Measurements from ENCODE around the gene TRAPPC6A.

TRAPPC6A gene

GRCh38 chr19:45144431-45145269, 33.4 kb downstream of the TRAPPC6A start:
- no peak overlapping the region for H3K4me3 ChIP-seq (ENCODE audit: low read depth, low read length)
- ChIA-PET CTCF (interaction anchor here (0.6 to 2.3 kb wide), 5 partner anchors 8 to 85 kb away, joined by 3 to 13 read pairs (median 3); no protein-coding TSS in a partner anchor), POLR2A (no interaction called here)
- DNase-seq (ENCODE audit: low read depth, low spot score): no peak
- no peak for TF ChIP-seq CTCF (IDR thresholded peaks at IDR 0.05; ENCODE audit: insufficient read depth, low read length, missing control alignments)

GRCh38 chr19:45142726-45143110, 35.3 kb downstream of the TRAPPC6A start:
- no peak overlapping the region for H3K4me3 ChIP-seq (ENCODE audit: low read depth, low read length)
- ChIA-PET POLR2A (no interaction called here), CTCF (interaction anchor here (1.1 to 2.3 kb wide), 2 partner anchors 14 to 18 kb away, joined by 3 to 13 read pairs; no protein-coding TSS in a partner anchor)
- DNase-seq (ENCODE audit: low read depth, low spot score): no peak
- no peak for TF ChIP-seq CTCF (IDR thresholded peaks at IDR 0.05; ENCODE audit: insufficient read depth, low read length, missing control alignments)

GRCh38 chr19:45142016-45142725, 35.9 kb downstream of the TRAPPC6A start:
- POLR2A ChIA-PET: no interaction called here
- CTCF ChIA-PET: interaction anchor here (2.3 kb wide), 1 partner anchor 17 kb away, joined by 13 read pairs; no protein-coding TSS in a partner anchor
- DNase-seq (ENCODE audit: low read depth, low spot score): no peak

GRCh38 chr19:45141203-45141900, 36.7 kb downstream of the TRAPPC6A start:
- TF ChIP-seq CTCF (IDR thresholded peaks at IDR 0.05; ENCODE audit: insufficient read depth, low read length, missing control alignments): no peak
- ChIA-PET CTCF (interaction anchor here (1.0 to 2.1 kb wide), 3 partner anchors 8 to 19 kb away, joined by 3 to 8 read pairs (median 4); partner anchors contain the start of gene NKPD1), POLR2A (no interaction called here)
- no peak for DNase-seq (ENCODE audit: low read depth, low spot score)
- no peak overlapping the region for H3K4me3 ChIP-seq (ENCODE audit: low read depth, low read length)

More at GRCh38 chr19:45142016-45142725, 35.9 kb downstream of the TRAPPC6A start:
- no peak for TF ChIP-seq CTCF (IDR thresholded peaks at IDR 0.05; ENCODE audit: insufficient read depth, low read length, missing control alignments)
- no peak overlapping the region for H3K4me3 ChIP-seq (ENCODE audit: low read depth, low read length)

GRCh38 chr19:45140533-45140932, 37.5 kb downstream of the TRAPPC6A start:
- POLR2A ChIA-PET: no interaction called here
- no peak for DNase-seq (ENCODE audit: low read depth, low spot score)
- CTCF ChIA-PET: interaction anchor here (1.0 to 2.1 kb wide), 3 partner anchors 9 to 20 kb away, joined by 3 to 8 read pairs (median 4); partner anchors contain the start of gene NKPD1
- no peak overlapping the region for H3K4me3 ChIP-seq (ENCODE audit: low read depth, low read length)
- no peak for TF ChIP-seq CTCF (IDR thresholded peaks at IDR 0.05; ENCODE audit: insufficient read depth, low read length, missing control alignments)
